HG03520 (cell line): ENCODE data around the gene LAMB1.
"Not testable (repeated sequence)": the region's sequence is repeated elsewhere in the genome, so short reads cannot be mapped to it uniquely, and the experiment has no call there.

Experiments
- ATAC-seq: cut with Tn5 transposase; IDR thresholded peaks from one replicate; pipeline ENCODE4 v1.9.1; 2021; ENCODE audit warnings: mild to moderate bottlenecking, moderate library complexity; ENCODE audit not compliant: unreplicated experiment

The LAMB1 gene

GRCh38 chr7:107973861-107974260 is 29.1 kb downstream of the LAMB1 start:
- no peak for ATAC-seq

GRCh38 chr7:107972941-107973376 is 30.0 kb downstream of the LAMB1 start:
- ATAC-seq, result no peak

- ATAC-seq, result no peak
These were observed 30.9 kb downstream of the LAMB1 start for GRCh38 chr7:107972075-107972482.

GRCh38 chr7:107971613-107972012 is 31.3 kb downstream of the LAMB1 start:
- no peak for ATAC-seq

- no peak for ATAC-seq
These were observed 31.9 kb downstream of the LAMB1 start for GRCh38 chr7:107971100-107971499.

- ATAC-seq, result no peak
These were observed 33.1 kb downstream of the LAMB1 start for GRCh38 chr7:107969856-107970255.

- no peak for ATAC-seq
These were observed 34.5 kb downstream of the LAMB1 start for GRCh38 chr7:107968449-107968848.

GRCh38 chr7:107967420-107967819 is 35.5 kb downstream of the LAMB1 start:
- no peak for ATAC-seq

GRCh38 chr7:107966711-107967110 is 36.2 kb downstream of the LAMB1 start:
- no peak for ATAC-seq

GRCh38 chr7:107964510-107964909 is 38.5 kb downstream of the LAMB1 start:
- ATAC-seq, result no peak

GRCh38 chr7:107962817-107963216 is 40.1 kb downstream of the LAMB1 start:
- ATAC-seq, result no peak

- ATAC-seq, result no peak
These were observed 41.6 kb downstream of the LAMB1 start for GRCh38 chr7:107961405-107961804.

GRCh38 chr7:107960272-107960671 is 42.7 kb downstream of the LAMB1 start:
- ATAC-seq, result no peak

GRCh38 chr7:107959527-107959898 is 43.4 kb downstream of the LAMB1 start:
- ATAC-seq, result no peak

- ATAC-seq, result no peak
These were observed 44.0 kb downstream of the LAMB1 start for GRCh38 chr7:107958764-107959526.

- ATAC-seq, result no peak
These were observed 45.5 kb downstream of the LAMB1 start for GRCh38 chr7:107957436-107957835.

GRCh38 chr7:107956950-107957349 is 46.0 kb downstream of the LAMB1 start:
- ATAC-seq, result not testable (repeated sequence)

GRCh38 chr7:107955394-107955793 is 47.6 kb downstream of the LAMB1 start:
- ATAC-seq, result no peak

GRCh38 chr7:107953924-107954303 is 49.0 kb downstream of the LAMB1 start:
- ATAC-seq, result no peak

GRCh38 chr7:107953265-107953923 is 49.6 kb downstream of the LAMB1 start:
- ATAC-seq, result no peak

GRCh38 chr7:107951896-107952295 is 51.1 kb downstream of the LAMB1 start:
- ATAC-seq, result no peak

- no peak for ATAC-seq
These were observed 51.7 kb downstream of the LAMB1 start for GRCh38 chr7:107951172-107951787.
